Progenitor cell of endocrine pancreas (in vitro differentiated cells): ENCODE results near the gene DENND1B. TPM values are rescaled to one million over a fixed set of nuclear protein-coding genes. Genes with fewer than 3 reads are reported as not detected.

Experiments
- DNase-seq: peaks from one replicate; pipeline ENCODE4 v3.0.0; 2021; ENCODE audit warnings: low spot score; ENCODE audit not compliant: unreplicated experiment
- H3K27ac Mint-ChIP-seq: 2 replicates; pipeline ENCODE4 v1.8.0; 2021; ENCODE audit warnings: mild to moderate bottlenecking, moderate library complexity, mixed read lengths
- H3K27me3 Mint-ChIP-seq: 2 replicates; pipeline ENCODE4 v1.8.0; 2021; ENCODE audit warnings: mixed read lengths
- H3K36me3 Mint-ChIP-seq: 2 replicates; pipeline ENCODE4 v1.8.0; 2022; ENCODE audit warnings: mixed read lengths; ENCODE audit not compliant: insufficient read depth
- H3K4me1 Mint-ChIP-seq: 2 replicates; pipeline ENCODE4 v1.8.0; 2021; ENCODE audit warnings: low read depth, mixed read lengths
- H3K4me3 Mint-ChIP-seq: 2 replicates; pipeline ENCODE4 v1.8.0; 2021; ENCODE audit warnings: low read depth, mild to moderate bottlenecking, moderate library complexity, mixed read lengths
- H3K9me3 Mint-ChIP-seq: 2 replicates; pipeline ENCODE4 v1.8.0; 2021; ENCODE audit warnings: low read depth, mixed read lengths
- total RNA-seq: library from RNA; stranded (reverse); gene quantifications from 2 replicates; pipeline ENCODE4 v1.2.1, GENCODE V29; 2021
- TF ChIP-seq, protein P1 (sequence below): fragments of 200-600 bp; sonication (generic); IDR thresholded peaks from one replicate; pipeline ENCODE4 v1.5.0; 2021; ENCODE audit warnings: antibody characterized with exemption, mild to moderate bottlenecking; ENCODE audit not compliant: unreplicated experiment

Gene DENND1B
- total RNA-seq, 1 donor from 2014 or later: 15.7 TPM

DNA sequence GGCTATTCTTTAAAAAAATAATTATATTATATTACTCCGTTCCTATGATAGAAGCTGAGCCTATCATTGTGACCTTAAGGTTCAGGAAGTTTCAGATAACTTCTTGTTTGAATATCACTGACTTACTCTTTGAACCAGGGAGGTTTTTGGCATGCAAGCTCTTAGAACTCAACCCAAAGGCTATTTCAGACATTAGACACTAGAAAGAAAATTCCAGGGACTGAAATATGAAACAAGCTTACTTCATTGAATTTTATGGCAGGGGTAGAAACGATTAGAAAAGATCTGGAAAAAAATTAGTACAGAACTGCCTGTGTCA, 159.6 kb downstream of the DENND1B start:
- Mint-ChIP-seq H3K4me1 (peaks cover 15% of the 10 kb centered on the region), H3K9me3 (no peaks in the 10 kb centered on the region), H3K27ac (no peak overlapping the region), H3K36me3 (peaks cover 1% of the 10 kb centered on the region), H3K27me3 (no peaks in the 10 kb centered on the region), H3K4me3 (no peak overlapping the region)
- TF ChIP-seq, protein P1, sequence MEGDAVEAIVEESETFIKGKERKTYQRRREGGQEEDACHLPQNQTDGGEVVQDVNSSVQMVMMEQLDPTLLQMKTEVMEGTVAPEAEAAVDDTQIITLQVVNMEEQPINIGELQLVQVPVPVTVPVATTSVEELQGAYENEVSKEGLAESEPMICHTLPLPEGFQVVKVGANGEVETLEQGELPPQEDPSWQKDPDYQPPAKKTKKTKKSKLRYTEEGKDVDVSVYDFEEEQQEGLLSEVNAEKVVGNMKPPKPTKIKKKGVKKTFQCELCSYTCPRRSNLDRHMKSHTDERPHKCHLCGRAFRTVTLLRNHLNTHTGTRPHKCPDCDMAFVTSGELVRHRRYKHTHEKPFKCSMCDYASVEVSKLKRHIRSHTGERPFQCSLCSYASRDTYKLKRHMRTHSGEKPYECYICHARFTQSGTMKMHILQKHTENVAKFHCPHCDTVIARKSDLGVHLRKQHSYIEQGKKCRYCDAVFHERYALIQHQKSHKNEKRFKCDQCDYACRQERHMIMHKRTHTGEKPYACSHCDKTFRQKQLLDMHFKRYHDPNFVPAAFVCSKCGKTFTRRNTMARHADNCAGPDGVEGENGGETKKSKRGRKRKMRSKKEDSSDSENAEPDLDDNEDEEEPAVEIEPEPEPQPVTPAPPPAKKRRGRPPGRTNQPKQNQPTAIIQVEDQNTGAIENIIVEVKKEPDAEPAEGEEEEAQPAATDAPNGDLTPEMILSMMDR: no peak
- no peak for DNase-seq

DNA sequence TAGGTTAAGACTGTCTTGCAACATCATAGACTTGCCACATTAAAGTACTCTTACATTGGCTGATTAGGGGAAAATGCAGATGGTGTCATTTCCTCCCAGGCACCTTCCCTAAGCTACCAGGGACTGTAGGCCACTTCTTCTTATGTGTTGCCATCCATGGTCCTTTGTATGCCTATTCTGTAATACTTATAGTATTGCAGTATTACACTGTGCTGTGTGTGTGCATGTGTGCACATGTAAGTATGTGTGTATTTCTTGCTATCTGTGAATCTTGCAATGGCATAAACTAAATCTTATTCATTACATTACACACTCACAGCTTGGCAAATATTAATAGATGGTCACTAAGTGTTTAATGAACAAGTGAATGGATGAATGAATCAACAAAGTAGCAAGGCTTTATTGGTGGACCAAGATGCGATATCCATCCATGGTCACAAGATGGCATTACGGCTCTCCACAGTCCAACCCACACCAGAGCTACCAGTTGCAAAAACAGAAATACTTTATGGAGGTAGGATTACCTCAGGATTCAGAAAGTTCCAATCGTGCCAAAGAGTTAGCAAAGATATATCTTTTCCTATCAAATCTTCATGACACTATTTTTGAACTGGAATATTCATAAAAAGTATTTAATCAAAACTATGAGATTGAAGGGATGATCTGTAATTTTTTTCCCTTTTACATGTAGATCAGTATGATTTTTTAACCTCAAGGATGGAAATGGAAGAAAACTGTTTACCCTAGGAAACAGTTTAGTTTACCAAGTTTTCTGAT, 160.2 kb downstream of the DENND1B start:
- no peak for DNase-seq

DNA sequence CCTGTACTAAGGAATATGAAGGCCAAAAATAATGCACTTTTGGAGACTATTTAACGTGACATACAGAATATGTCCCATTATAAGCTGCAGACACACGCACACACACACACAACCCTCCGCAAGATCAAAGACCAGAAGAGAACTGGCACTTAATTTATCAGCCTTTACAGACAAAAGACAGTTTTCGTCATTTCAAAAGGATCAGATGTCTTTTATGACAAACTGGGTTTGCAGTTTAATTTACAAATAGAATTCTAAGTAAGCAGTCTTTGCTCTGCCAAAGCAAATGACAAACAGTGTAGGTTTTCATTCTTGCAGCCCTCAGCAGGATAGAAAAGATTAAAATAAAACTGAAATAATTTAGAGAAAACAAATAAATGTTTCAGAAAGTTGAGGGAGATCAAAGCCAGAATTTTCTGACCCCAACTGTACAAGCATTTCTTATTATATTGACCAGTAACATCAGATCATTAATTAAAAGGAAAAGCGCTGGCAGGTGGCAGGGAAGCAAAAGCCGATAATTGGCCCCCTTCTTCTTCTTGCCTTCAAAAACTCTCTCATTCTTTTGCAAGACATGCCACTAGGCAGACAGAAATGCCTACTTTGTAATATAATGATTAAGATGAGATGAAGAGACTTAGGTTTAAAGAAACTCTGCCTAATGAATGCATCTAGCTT, 169.0 kb downstream of the DENND1B start:
- no peak for DNase-seq
- TF ChIP-seq, protein P1: no peak
- H3K27ac Mint-ChIP-seq: peak overlapping the region; percentile 45
- H3K4me1 Mint-ChIP-seq: peaks cover 8% of the 10 kb centered on the region
- H3K4me3 Mint-ChIP-seq: no peak overlapping the region
- H3K36me3 Mint-ChIP-seq: no peaks in the 10 kb centered on the region
- no peaks in the 10 kb centered on the region for H3K27me3 Mint-ChIP-seq
- H3K9me3 Mint-ChIP-seq: no peaks in the 10 kb centered on the region

More for the DNA sequence above, 160.2 kb downstream of the DENND1B start:
- Mint-ChIP-seq H3K27me3 (no peaks in the 10 kb centered on the region), H3K27ac (no peak overlapping the region), H3K9me3 (no peaks in the 10 kb centered on the region), H3K36me3 (peaks cover 1% of the 10 kb centered on the region), H3K4me3 (no peak overlapping the region), H3K4me1 (peaks cover 12% of the 10 kb centered on the region)
- TF ChIP-seq, protein P1: peak; percentile 80

DNA sequence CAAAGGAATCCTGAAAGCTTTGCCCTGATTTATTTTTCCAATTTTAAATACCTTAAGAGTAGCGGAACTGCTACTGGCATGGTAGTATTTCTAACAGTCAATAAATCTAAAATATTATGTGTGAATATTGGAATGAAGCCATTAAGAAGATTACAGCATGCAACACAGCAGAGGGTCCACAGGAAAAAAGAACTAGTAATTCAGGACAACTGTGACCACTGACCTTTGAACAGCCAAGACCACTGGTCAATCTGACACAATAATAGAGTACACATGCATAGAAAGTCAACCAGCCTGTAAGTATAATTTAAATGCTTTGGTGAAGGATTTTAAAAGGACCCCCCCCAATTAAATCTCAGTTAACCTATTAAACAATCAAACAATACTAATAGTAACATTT, 171.0 kb downstream of the DENND1B start:
- TF ChIP-seq, protein P1: no peak
- no peak for DNase-seq
- peaks cover 8% of the 10 kb centered on the region for H3K4me1 Mint-ChIP-seq

DNA sequence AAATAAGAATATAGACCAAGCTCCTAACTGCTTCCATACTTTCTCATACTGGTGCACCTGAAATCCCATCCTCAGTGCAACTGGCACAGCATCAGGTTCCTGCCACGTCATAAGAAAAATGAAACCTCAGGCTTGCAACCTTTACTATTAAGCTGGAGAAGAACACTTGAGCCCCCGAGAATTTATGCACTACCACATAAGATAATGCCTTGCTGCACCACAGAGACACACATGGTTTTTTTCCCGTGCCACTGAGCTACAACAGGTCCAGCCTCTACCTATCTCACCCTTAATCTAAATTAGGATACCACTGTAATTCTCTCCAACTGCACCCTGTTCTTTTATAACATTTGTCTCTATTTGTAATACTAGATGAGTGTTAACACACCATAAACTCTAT, 174.5 kb downstream of the DENND1B start:
- H3K4me3 Mint-ChIP-seq: no peak overlapping the region
- H3K27ac Mint-ChIP-seq: no peak overlapping the region
- TF ChIP-seq, protein P1: no peak
- no peaks in the 10 kb centered on the region for H3K27me3 Mint-ChIP-seq
- peaks cover 8% of the 10 kb centered on the region for H3K4me1 Mint-ChIP-seq
- no peaks in the 10 kb centered on the region for H3K9me3 Mint-ChIP-seq
- no peaks in the 10 kb centered on the region for H3K36me3 Mint-ChIP-seq
- no peak for DNase-seq

More for the DNA sequence above, 171.0 kb downstream of the DENND1B start:
- Mint-ChIP-seq H3K27ac (no peak overlapping the region), H3K9me3 (no peaks in the 10 kb centered on the region), H3K27me3 (no peaks in the 10 kb centered on the region), H3K4me3 (no peak overlapping the region), H3K36me3 (no peaks in the 10 kb centered on the region)
